GM21367 (cell line): ENCODE measurements around the gene MTREX.

Experiments used
- ATAC-seq: cut with Tn5 transposase; IDR thresholded peaks from one replicate; pipeline ENCODE4 v1.9.1; 2021; ENCODE audit not compliant: unreplicated experiment

MTREX gene

DNA sequence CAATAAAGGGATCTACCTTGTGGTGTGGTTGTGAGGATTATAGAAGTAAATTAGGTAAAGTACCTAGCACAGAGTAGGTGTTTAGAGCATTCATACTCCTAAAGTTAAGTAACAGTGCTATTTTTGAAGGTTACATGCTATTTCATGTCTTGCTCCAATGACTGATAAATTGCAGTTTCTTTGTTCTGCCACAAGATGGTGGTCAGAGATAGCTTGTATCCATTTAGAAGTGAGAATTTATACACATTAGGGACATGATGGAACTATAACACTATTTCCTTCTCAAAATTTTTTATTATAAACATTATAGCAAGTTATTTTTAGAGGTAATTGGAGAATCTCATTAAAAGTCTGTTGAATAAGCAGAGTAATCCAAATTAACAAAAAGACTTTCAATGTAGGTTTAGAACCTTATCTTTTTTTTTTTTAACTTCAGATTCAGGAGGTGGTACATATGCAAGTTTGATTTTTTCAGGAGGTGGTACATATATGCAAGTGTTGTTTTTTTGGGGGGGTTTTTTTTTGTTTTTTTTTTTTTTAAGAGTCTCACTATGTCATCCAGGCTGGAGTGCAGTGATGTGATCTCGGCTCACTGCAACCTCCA lies 17.1 kb downstream of the MTREX start:
- no peak for ATAC-seq

DNA sequence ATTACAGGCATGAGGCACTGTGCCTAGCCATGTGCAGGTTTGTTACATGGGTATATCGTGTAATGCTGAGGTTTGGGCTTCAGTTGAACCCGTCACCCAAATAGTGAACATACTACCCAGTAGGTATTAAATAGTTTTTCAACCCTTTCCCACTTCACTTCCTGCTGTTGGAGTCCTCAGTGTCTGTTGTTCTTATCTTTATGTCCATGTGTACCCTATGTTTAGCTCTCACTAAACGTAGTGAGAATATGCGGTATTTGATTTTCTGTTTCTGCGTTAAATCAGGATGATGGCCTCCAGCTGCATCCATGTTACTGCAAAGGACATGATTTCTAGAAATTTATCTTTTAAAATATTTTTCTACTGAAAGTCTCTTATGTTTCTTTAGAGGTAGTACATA lies 17.8 kb downstream of the MTREX start:
- ATAC-seq = no peak

DNA sequence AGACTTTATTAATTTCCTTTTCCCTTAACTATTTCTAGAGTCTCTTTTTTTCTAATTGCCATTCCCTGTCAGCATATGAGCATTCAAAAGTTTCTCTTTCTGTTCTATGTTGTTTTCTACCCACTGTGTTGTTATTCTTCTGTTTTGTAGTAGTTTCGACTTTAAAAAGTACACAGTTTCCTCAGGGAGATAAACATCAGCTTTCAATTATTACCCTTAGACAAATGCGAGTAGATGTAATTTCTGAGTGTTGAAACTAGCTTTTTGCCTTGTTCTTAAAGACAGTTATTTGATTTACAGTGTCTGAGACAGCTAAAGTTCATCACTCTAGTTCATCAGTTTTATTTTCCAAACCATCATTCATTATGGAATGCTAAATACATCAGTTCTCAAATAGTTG lies 19.5 kb downstream of the MTREX start:
- no peak for ATAC-seq

DNA sequence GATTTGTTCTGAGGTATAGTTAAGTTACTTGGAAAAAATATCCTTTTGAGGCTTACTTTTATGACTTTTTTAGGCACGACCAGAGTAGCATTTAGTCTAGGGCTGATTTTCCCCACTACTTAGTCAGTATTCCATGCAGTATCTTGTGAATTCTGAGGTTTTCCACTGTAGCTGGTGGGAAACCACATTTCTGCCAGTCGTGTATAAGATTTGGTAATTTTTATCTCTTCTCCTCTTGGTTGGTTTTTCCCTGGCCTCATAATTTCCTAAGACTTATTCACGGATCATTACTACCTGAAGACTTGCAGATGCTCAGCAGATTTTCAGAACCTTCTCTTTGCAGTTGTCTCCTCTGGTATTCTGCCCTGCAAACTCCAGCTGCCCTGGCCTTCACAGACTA lies 23.5 kb downstream of the MTREX start:
- ATAC-seq = no peak

- no peak for ATAC-seq
These were observed 25.2 kb downstream of the MTREX start for GRCh38 chr5:55333017-55333416.

DNA sequence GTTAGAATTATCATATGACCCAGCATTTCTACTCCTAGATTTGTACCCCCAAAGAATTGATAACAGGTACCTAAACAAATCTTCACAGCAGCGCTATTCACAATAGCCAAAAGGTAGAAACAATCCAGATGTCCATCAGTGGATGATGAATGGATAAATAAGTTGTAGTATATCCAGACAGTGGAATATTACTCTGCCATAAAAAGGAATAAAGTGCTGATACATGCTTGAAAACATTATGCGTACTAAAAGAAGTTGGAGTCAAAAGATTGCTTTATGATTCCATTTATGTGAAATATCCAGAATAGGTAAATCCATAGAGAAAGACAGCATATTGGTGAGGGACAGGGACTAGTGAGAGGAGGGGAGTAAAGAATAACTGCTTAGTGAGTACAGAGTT lies 26.0 kb downstream of the MTREX start:
- ATAC-seq = no peak

DNA sequence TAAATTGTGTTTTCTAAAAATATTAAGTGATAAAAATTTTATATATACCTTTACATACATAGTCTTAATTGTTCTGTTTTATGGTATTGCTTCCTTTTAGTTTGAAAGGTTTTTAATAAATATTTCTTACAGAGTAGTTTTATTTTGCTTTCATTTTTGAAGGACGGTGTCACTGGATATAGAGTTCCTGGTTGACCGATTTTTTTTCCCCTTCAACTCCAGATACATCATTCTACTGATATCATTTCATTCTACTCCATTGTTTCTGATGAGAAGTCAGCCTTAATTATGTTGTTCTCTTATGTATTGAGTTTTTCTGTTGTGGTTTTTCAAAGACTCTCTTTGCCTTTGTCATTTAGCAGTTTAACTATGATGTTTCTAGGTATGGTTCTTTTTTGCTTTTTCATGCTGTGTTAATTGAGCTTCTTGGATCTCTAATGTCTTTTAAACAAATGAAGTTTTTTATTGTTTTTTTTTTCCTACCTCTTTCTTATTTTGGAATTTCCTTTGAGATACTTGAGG lies 30.4 kb downstream of the MTREX start:
- ATAC-seq = no peak

DNA sequence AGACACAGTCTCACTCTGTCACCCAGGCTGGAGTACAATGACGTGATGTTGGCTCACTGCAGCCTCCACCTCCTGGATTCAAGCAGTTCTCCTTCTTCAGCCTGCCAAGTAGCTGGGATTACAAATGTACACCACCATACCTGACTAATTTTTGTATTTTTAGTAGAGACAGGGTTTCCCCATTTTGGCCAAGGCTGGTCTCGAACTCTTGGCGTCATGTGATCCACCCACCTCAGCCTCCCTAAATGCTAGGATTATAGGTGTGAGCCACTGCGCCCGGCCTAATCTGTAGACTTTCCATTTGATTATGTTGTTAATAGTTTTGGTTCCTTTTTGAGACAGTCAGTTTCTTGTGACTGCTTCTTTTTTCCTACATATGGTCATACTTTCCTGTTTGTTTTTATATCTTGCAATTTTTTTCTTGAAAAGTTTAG lies 31.0 kb downstream of the MTREX start:
- peak; percentile 68 for ATAC-seq

DNA sequence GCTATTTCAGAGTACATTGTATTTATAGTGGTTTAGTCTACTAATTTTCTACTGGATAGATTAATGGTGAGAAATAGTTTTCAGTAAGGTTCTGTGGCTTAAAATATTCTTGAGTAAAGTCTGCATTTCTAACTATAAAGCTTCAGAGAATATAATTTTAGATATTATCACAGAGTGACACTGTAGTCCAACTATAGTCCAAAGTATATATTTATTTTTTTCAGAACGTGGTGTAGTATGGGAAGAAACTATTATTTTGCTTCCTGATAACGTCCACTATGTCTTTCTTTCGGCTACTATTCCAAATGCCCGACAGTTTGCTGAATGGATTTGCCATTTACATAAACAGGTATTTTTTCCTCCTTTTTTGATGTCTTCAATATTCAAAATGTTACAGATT lies 35.3 kb downstream of the MTREX start:
- ATAC-seq = no peak

DNA sequence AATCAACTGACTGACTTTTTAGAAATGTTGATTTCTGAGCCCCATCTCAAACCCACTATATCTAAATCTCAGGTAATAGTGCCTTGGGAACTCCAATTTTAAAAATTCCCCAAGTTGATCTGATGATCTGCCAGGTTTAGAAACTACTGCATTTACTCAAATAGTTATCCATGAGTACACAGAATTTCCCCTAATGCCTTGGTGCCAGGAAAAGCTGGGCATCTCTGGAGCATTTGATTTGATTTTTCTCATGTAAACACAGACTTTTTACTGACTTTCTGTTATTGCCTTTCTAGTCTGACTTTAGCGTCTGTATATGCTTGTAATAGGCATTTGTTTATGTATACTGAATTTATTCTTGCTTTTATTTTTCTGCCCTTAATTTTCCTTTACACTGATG lies 35.8 kb downstream of the MTREX start:
- no peak for ATAC-seq

DNA sequence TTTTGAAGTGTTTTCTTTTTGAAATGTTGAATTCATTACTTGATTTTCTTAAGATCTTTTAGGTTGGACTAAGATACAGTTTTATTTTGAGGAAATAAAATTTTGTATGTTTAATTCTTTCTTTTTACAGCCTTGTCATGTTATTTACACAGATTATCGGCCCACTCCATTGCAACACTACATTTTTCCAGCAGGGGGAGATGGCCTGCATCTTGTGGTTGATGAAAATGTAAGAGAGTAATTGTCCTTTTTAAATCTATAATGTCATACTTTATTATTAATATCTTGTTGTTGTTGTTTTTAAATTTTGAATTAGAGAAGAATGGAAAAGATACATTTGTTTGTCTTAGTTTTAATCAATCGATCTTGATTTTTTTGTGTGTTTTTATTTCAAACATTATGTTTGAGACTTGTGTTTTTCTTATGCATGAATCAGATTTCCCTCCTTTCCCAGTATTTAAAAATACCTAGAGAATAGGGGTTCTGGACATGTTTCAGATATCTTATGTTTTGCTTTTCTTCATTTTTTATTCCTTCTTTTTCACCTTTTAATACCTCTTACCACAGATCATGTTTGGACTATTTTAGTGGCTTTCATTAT lies 36.7 kb downstream of the MTREX start:
- ATAC-seq = no peak

GRCh38 chr5:55345327-55345726 lies 37.5 kb downstream of the MTREX start:
- ATAC-seq = no peak

- ATAC-seq = no peak
These were observed 40.0 kb downstream of the MTREX start for GRCh38 chr5:55347786-55348185.

DNA sequence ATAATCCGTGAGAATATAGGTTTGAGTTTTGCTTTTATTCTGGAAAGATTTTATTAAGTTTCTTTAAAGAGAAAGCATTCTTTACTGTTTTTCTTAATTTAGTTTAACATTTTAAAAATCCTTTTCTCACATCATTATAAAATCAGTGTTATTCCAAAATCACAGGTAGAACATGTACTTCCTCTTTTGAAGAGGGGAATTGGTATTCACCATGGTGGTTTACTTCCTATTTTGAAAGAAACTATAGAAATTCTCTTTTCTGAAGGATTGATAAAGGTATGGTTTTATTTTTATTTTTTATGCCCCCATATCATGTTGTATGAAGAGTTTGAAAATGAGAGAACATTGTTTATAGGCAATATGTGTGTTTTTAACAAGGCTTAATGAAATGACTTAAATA lies 43.0 kb downstream of the MTREX start:
- ATAC-seq = no peak

GRCh38 chr5:55356896-55357295 lies 49.1 kb downstream of the MTREX start:
- ATAC-seq = no peak

GRCh38 chr5:55360190-55360589 lies 52.4 kb downstream of the MTREX start:
- ATAC-seq = no peak

DNA sequence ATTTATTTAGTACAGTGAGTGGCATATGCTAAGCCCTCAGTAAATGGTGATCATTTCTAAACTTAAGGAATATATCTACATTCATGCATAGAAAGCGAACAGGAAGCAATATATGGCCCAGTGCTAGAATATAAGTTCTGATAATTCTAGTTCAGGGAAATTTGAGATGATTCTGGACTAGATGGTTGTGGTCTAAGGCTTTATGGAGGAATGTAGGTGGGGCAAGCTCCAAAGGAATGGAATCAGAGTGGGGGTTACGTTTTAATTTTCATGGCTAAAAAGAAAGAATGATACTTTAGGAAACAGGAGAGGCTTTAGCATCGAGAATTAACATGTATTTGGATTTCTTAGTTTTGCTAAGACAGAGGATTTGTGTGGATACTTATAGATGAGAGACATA lies 56.1 kb downstream of the MTREX start:
- ATAC-seq = no peak

GRCh38 chr5:55364537-55365055 lies 56.8 kb downstream of the MTREX start:
- ATAC-seq = peak; percentile 91

- no peak for ATAC-seq
These were observed 62.6 kb downstream of the MTREX start for GRCh38 chr5:55370291-55370925.

DNA sequence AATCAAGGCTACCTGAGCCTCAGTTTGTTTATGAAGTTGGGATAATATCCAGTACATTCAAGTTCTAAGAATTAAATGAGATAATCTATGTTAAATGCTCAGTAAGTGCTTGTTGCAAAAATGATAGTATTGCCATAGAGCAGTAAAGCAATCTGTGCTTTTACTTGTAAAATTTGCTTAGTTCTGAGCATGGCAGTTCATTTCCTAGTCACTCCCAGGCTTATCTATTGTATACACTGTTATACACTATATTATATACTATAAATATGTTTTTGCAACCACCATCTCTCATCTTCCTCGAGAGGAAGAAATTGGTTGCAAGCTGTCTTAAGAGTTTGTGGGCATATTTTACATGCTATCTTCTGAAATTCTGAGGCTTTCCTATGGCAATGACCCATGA lies 63.4 kb downstream of the MTREX start:
- no peak for ATAC-seq

GRCh38 chr5:55372130-55372925 lies 64.5 kb downstream of the MTREX start:
- no peak for ATAC-seq
